Ammon's horn (tissue), 1 donor: Measurements from ENCODE around the gene TOX3.

ENCODE experiments used
- DNase-seq: peaks from one replicate; pipeline ENCODE4 v3.0.0-alpha.2; 2016; ENCODE audit warnings: low spot score

The TOX3 gene

DNA sequence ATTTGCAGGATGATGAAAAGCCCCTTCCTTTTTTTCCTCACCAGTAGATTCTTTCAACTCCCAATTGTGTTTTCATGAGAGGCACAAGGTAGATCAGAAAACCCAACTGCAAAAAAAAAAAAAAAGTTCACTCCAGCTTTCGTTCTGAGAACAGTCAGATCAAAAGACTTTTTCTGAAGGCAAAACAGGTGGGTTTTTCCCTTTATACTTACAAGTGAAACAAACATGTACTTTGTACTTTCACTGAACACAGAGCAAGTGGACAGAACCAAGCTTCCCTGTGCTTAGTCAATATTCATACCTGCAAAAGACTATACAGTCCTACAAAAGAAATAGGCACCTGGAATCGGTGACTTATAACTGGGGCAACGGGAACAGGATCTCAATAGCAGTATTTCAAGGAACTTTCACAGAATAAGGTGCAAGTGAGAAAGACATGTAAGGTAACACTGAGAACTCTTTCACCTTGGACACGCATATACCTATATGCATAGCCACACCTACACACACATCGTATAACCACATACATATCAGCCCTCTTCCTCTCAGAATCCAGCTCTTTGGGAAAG, 54.1 kb downstream of the TOX3 start:
- DNase-seq, result no peak

DNA sequence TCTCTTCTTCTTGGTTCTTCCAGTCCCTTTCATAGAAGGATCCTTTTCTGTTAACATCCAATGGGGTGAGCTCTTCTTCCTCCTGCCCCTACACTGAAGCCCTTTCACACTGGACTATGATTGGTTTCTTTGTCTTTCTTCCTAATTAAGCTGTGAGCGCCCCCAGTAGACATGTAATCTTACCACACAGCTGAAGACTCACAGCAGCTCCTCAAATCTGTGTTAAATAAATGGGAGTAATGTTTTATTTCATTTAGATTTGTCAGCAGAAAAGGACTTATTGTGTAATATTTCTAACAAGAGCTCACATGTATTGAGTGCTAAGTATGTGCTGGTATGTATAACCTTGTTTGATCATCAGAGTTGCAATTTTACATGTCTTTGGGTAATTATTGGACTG, 55.7 kb downstream of the TOX3 start:
- no peak for DNase-seq

DNA sequence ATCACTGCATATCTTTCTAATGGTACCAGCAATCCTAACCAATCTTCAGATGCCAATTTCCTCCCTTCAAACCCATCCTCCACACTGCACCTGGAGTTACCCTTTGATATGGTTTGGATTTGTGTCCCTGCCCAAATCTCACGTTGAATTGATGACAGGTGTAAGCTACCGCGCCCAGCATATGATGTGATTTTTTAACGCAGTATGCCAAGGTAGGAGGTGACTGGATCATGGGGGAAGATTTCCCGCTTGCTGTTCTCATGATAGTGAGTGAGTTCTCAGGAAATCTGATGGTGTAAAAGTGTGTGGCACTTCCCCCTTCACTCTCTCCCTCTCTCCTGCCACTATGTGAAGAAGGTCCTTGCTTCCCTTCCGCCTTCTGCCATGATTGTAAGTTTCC, 57.0 kb downstream of the TOX3 start:
- DNase-seq, result no peak

DNA sequence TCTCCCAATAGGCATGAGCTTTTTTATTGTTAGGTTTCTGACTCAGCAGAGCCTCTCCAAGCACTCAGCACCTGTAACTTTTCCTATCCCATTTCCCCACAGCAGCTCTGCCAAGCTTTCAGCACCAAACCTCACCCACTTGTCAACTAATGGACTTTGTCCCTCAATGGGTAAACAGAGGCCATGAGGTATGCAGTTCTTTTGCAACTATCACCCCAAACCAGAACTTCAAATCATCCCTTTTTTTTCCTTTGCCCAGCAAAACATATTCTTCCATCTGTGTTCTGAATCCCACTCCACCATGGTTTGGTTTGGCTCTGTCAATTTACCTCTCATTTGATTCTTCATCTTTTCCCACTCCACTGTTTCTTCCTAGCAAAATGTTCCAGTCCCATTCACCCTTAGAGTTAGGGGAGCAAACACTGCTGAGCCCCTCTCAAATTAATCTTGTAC, 58.1 kb downstream of the TOX3 start:
- no peak for DNase-seq

DNA sequence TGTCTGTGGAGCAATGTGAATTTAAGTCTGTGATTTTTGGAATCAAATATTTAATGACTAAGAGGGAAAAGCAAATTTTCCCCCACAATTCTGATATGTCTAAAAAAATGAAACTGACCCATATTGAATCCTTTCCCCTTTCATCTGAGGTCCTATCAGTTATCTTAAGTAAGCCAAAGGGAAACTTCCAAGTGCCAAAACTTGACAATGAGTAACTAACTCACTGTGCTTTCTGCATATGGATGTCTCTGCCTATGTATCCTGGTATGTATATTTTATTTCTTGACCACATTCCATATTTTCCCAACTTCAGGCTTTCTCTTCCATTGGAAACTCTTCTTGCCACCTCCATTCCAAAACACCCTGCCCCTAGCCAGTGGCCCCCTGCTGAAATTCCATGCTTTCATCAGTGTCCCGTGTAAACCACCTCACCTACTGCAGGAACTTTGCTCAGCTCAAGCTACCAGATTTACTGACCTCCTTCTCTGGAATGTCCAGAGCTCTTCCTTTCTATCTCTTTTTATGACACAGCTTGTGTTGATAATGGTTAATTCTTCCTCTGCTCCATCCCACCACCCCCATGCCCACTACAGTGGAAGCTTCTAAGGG, 59.0 kb downstream of the TOX3 start:
- DNase-seq, result no peak

DNA sequence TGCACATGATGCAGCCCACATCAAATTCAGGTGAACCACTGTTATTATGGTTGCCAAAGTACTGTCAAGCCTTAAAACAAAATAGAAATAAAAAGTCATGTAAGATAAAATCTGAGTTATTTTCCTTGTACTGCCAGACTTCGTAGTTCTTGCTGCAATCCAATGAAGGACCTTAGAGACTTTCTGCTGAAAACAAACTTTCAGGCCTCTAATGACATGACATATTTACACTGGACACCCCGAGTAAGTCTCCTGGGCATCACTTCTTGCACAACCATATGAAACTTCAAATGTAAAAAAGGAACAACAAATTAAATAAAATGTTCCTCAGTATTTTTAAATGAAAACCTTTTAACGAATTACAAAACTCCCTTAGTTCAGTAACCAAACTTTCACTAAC, 66.7 kb downstream of the TOX3 start:
- DNase-seq, result no peak

DNA sequence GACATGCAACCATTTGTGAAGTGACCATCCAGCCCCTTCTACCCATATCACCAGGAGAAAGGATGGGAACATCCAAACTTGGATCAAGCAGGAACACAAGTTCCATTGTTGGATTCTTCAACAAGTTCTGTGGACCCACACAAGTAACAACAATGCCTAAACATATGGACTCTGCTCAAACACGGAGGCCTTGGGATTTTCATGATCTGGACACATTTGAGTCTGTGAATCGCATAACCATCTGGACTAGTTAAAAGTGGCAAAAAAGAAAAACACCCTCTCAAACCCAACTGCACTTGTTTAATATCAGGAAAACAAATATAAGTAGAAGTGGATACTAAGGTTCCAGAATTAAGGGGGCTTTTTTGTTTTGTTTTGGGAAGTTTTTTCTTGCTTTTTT, 70.8 kb downstream of the TOX3 start:
- no peak for DNase-seq

DNA sequence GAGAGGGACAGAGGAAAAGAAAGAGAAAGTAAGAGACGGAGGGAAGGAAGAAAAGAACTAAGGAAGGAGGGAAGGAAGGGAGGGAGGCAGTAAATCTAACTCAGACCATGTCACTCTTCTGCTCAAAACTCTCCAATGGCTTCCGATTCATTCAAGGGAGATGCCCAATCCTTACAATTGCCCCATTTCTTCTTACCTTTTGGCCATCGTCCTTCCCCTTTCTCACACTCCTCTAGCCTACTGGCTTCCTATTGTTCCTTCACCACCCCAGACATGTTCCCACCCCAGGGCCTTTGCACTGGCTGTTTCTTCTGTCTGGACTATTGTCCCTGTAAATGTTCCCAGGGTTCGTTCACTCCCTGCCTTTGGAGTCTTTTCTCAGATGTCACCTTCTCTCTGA, 72.3 kb downstream of the TOX3 start:
- no peak for DNase-seq

DNA sequence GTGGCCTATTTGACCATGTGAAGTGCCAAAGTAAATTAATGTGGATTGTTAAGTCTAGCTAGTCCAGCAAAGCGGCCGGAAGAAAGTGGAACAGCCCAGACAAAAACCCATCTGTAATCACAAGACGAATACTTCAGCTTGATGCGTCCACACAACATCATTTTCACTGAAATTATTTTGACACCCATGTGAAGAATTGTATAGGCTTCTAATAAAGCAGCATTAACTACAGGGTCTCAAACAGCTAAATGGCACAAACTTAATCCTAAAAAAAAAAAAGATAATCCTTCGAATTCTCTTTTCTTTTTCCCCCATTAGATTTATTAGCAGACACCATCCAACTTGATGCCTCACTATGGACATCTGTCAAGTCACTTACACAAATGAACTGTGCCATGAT, 73.8 kb downstream of the TOX3 start:
- DNase-seq, result no peak

DNA sequence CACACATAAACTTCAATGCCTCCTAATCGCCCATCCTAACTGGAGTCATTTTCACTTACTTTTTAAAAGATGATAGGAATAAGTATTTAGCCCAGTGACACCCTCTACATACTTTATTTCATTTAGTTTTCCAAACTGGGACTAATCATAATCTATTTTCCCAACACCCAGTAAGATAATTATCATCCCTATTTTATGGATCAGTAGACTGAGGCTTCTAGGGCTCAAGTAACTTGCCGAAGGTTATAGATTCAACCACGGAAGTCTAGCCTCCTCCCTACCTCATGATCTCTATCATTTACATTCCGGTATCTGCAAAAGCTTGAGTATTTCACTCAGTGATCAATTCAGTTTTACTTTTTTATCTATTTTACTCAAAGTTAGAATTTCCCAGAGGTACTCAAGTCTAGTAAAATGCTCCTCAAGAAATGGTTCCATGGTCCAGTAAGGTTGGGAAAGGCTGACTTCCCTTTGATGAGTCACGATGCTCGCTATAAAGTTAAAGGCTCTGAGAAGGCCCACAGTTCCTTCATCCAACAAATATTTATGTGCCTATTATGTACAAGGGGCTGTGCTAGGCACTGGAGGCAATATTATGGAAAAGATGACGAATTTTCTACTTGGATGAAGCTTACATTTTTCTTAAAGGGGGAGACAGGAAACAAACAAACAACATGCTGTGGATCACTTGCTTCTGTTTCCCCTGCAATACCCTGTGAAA, 75.1 kb downstream of the TOX3 start:
- DNase-seq, result no peak

DNA sequence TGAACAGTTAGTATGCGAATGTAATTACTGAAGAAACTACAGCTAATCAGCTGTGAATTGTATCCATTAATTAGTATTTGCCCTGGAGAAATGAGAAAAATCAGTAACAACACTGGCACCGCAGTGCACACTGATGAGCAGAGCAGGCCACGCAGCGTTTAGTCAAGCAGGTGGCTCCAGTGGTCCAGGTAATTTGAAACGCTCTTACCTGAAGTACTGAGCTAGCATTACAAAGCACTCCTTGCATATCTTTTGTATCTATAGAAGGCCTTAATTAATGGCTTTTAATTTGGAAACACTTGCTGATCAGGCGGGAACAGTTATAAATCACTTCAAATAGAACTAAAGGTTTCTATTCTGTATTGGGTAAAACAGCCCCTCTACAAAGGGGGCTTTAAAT, 76.4 kb downstream of the TOX3 start:
- DNase-seq, result no peak

DNA sequence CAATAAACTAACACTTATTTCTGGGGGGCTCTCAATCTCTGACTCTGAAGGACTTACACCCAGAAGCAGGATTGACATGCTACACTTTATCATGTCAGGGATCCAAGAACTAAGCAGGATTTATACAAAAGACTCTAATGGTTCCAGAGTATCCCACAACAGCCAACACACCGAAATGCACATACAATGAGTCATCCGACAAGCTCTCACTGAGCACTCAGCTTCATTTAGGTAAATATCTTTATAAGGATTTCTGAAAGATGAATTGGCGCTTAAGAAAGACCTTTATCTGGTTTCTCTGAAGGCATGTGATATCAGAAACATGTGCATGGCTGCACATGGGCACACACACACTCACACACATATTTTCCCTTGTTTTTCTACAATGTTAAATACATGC, 77.2 kb downstream of the TOX3 start:
- no peak for DNase-seq

DNA sequence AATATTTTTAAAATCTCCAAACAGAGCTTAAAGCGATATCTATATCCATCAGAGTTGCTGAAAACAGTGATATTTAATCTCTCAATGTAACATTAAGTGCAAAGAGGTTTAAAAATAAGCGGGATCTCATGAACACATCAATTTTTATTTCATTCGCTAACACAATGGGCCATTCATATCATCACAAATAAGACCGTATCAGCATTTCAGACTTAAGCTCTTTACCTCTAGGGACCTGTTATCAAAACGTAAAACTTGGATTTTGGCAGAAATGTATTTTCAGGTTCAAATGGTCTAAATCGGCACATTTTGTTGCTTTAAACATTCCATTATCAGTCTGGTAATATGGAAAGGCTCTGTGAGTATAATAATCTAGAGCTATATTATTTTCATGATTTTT, 77.9 kb downstream of the TOX3 start:
- DNase-seq, result no peak

DNA sequence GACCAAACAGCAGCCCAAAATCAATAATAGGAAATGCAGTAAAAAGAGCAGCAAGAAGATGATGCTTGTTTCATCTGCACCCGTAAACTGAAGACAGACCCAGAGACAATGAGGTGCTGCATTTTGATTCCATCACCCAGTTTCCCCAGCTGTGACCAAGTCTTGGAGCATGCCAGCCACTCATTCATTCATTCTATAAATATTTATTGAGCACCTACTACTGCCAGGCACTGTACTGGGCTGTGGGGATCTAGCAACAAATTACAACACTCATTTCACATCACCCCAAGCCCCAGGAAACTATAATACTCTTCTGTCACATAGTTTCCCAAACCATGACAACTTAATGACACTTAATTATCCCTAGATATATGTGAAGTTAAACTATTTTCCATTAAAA, 79.2 kb downstream of the TOX3 start:
- DNase-seq, result no peak

DNA sequence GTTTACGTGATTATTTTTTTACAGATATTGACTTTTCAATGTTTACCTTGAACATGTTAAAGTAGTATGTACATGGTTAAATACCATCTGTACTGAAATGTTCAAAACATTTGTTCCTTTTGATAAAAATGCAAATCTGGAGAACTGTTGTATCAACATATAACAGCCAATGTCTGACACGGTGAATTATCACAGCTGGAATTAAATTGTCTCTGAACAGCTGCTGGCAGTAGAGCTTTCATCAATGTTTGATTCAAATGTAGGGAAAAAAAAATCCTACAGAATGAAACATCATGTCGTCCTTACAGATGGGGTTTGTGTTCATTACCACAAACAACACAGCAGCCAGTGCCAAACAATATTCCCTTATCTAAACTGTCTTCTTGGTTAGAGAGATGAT, 79.9 kb downstream of the TOX3 start:
- no peak for DNase-seq

DNA sequence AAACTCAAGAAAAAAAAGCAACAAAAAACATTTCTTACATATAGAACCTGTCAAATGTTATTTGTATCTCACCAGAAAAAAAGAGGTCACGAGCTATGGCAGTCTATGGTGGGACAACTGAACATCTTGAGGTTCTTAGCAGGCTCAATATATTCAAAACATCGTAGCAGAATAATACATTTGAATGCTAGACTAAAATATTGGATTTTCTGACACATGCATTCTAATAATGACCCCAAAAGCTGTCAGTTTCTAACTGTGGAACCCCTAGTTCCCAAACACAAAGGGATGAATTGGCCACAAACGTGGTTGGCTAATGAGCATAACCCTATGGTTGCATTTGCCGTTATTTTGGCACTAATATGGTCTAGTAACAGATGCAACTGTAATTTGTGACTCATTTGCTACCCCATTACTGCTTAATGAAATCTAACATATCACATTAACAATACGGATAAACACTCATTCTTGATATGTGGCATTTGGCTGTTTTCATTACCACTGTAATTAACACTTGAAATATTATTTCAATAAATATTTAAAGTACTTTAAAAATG, 81.2 kb downstream of the TOX3 start:
- DNase-seq, result no peak

DNA sequence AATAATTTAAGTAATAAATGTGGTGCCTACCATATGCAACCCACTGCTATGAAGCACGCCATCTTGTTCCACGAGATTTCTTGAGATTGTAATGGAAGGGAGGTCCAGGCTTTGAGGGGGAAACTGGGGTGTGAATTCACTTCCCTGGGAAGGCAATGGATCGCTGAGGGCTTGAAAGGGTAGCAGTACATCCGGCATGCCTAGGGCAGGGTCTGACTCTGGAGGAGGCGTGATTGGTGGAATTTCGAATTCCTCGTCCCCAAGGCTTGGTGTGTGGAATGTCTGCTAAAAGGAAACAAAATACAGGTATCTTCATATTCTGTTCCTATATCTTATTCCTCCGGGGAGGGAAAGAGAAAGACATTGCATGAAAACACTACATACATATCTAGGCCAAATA, 83.0 kb downstream of the TOX3 start:
- no peak for DNase-seq

DNA sequence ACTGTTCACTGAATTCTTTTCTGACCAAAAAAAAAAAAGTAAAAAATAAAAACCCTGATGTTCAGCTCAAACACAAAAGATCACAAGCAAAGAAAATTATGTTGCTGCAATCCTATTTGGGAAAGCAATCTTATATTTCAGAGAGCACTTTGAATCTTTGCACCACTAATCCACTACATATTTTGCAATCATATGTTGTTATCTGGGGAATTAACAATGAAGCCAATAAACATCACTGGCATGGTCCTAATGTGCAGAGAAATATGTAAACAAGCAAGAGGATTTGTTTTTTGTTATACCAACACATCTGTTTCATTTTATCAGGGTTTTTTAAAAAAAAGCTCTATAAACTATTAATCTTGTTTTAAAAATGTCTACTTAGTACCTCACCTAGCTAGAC, 84.1 kb downstream of the TOX3 start:
- no peak for DNase-seq

DNA sequence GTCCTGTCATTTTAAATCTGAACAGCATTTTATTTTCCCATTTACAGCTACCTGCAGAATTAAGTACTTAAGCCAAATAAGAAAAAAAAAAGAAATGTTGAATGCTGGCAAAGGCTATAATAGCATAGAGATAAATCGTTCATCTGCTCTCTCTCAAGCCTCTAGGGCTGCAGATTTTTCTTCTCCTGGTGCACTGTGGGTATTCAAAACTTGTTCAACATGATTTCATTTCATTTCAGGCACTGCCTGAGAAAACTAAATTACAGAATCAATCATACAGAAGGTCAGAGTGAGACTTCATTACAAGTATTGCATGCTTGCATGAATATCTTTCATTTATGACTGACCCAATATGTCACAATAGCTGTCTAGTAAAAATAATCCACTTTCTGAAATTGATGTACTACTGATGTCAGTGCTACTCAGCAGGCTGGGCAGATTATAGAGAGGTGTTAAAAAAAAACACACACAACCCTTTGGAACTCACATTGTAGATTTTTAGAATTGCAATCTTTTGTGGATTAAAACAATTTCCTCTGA, 86.2 kb downstream of the TOX3 start:
- no peak for DNase-seq

DNA sequence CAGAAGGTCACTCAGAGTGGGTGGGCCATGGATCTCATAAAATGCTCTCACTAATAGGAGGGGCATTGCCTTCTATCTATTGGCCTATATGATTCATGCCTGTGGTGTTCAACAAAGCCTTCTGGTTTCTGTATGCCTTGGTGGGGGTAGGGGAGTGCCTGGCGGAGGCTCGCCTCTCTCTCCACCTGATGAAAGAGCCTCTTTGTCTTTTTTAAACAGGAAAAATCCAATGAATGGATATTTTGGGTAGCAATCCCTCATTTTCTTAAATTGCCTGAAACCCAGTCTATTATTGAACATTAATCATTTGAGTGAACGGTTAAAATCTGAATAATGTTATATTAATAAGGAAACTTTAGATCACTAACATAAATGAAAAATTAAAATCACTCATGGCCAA, 90.6 kb downstream of the TOX3 start:
- DNase-seq, result no peak

DNA sequence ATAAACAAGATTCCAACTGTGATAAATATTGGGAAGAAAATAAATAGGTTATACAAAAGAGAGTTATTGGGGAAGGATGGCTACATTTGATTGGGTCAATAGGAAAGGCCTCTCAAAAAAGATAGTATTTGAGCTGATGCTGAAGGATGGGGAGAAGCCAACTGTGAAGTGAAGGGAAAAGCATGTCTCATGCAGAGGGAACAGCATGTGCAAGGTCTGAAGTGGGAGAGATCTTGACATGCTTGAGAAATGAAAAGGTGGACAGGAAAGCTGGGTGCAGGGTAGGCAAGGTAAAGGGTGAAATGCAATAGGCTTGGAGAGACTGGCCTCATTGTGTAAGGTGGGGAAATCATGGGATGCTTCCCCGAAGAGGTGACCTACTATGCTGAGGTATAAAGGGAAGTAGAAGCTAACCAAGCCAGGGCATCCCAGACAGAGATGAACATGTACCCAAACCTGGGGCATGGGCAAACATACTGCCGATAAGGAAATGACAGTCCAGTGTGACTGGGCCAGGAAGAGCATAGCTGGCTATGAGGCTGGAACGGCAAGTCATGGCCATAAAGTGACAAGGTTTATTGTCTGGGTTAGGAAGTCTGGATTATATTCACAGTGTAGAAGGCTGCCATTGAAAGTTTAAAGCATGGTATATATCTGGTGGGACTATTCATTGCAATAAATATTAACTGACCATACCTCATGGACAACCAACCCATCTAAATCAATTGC, 91.2 kb downstream of the TOX3 start:
- no peak for DNase-seq

DNA sequence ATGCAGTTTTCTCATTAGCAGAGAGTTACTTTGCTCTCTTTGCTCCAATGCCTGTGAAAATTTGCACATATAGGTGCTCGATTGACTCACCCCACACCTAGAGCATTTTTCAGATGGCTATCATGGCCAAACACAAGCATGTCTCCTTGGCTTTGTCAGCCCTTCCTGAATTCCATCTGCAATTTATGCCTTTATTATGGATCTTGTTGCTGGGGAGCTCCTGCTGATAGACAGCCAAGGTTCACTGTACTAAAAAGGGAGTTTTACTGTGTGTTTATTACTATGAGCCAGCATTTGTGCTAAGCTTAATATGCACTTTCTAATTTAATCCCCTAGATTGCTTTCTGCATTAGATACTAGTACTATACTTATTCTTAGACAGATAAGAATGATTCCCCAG, 93.3 kb downstream of the TOX3 start:
- DNase-seq, result no peak
